ENCODE data around the gene PATJ. TPM values are rescaled to one million over a fixed set of nuclear protein-coding genes. Genes with fewer than 3 reads are reported as not detected.
A peak's percentile ranks its signal among the peaks of the same experiment; 100 is the strongest.

Gene PATJ
- total and polyA plus RNA-seq, 10 donors: 2.3 to 32.2 (median 17.7) TPM

DNA sequence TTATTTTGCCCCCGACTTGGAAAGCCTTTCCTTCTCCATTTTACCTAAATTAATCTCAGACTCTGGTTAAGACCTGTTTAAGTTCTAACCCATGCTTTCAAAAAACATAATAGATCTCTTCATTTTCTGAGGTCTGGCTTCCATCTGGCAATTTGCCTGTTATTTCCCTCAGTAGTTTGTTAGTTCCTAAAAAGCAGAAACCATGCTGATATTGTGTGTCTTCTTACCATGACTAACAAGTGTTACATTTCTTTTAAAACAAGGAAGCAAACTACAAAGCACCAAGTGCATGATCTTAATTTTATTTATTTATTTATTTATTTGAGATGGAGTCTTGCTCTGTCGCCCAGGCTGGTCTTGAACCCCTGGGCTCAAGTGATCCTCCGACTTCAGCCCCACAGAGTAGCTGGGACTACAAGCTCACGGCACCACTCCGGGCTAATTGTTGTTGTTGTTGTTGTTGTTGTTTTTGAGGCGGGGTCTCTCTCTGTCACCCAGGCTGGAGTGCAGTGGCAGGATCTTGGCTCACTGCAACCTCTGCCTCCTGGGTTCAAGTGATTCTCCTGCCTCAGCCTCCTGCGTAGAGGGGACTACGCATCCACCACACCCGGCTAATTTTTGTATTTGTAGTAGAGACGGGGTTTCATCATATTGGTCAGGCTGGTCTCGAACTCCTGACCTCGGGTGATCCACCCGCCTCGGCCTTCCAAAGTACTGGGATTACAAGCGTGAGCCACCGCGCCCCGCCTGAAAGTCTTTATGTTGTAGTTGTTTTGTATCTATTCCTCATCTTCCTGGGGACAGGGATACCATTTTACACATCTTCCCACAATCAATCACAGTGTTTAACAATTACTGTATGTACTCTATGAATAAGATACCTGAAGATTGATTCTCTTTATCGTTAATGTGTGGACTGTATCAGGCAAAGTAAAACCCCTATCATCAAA, 1.3 kb upstream of the PATJ start:
- DNase-seq: no peak
- peaks cover 7 to 32% (median 22%) of the 10 kb centered on the region in 6 donors for H3K4me1 ChIP-seq
- no peaks in the 10 kb centered on the region for H3K36me3 ChIP-seq
- 90 to 95% (median 93%) methylated on average over 19 of the region's 19 CpGs for WGBS, 5 donors
- peaks cover 0 to 13% (median 0%) of the 10 kb centered on the region in 7 donors for H3K27me3 ChIP-seq (replicated peaks in 1 of 7)
- H3K27ac ChIP-seq: peak overlapping the region in 6 of 8 donors; percentile 89 to 94 (median 91)
- intact Hi-C loops (cut with DNase I; ENCODE audit: low total_unique reads): no loop called here
- peak overlapping the region in 3 of 8 donors; percentile 79 to 94 (median 87) for H3K4me3 ChIP-seq
- TF ChIP-seq POLR2AphosphoS5 (IDR thresholded peaks at IDR 0.05) (no peak), POLR2A (IDR thresholded peaks at IDR 0.05) (no peak)
- TF ChIP-seq, protein P1, sequence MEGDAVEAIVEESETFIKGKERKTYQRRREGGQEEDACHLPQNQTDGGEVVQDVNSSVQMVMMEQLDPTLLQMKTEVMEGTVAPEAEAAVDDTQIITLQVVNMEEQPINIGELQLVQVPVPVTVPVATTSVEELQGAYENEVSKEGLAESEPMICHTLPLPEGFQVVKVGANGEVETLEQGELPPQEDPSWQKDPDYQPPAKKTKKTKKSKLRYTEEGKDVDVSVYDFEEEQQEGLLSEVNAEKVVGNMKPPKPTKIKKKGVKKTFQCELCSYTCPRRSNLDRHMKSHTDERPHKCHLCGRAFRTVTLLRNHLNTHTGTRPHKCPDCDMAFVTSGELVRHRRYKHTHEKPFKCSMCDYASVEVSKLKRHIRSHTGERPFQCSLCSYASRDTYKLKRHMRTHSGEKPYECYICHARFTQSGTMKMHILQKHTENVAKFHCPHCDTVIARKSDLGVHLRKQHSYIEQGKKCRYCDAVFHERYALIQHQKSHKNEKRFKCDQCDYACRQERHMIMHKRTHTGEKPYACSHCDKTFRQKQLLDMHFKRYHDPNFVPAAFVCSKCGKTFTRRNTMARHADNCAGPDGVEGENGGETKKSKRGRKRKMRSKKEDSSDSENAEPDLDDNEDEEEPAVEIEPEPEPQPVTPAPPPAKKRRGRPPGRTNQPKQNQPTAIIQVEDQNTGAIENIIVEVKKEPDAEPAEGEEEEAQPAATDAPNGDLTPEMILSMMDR (IDR thresholded peaks at IDR 0.05 in 8 of 11, conservative IDR thresholded peaks at IDR 0.05 in 3 of 11): no peak
- no peaks in the 10 kb centered on the region for H3K9me3 ChIP-seq

DNA sequence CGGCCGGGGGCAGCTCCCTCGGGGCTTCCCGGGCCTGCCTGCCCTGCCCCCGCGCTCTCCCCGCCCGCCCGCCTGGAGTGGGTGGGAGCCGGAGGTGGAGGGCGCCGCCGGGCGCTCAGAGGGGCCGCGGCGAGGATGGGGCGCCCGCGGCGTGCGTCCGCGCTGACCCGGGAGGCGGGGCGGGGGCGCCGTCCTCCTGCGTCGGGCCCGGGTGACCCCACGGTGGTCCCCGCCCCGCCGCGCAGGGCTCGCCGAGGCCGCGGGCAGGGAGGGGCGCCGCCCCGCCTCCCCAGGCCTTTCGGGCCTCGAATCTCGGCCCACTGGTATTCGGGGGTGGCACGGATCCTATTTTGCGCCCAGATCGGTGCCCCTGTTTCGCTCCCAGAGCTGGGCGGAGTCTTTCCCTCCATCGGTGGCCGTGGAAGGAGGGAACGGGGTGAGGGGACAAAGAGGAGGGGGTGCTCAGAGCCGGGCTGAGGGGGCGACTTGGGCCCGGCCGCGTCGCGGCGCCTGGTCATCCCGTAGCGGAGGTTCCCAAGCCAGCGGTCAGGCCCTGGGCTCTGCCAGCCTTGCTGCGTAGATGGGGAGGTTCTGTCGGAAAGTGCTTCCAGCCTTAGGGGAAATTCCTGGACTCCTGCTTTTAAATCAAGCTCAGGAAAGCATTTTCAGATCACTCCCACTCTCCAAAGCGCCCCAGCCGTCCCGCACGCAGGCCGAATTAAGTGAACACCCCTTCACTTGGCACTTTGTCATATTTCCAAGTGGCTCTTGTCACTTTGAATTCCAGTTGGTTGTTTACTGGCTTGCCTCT, 545 bp downstream of the PATJ start:
- TF ChIP-seq POLR2A (IDR thresholded peaks at IDR 0.05) (no peak), POLR2AphosphoS5 (IDR thresholded peaks at IDR 0.05) (peak; percentile 35 to 72 (median 55))
- TF ChIP-seq, protein P1 (IDR thresholded peaks at IDR 0.05 in 8 of 11, conservative IDR thresholded peaks at IDR 0.05 in 3 of 11): no peak
- H3K36me3 ChIP-seq: no peaks in the 10 kb centered on the region
- WGBS, 5 donors: 4 to 15% (median 7%) methylated on average over 16 to 74 of the region's 74 CpGs
- intact Hi-C loops (cut with DNase I; ENCODE audit: low total_unique reads): no loop called here
- peaks cover 0 to 13% (median 0%) of the 10 kb centered on the region in 7 donors for H3K27me3 ChIP-seq (replicated peaks in 1 of 7)
- peak overlapping the region; percentile 84 to 94 (median 91) for H3K27ac ChIP-seq
- no peaks in the 10 kb centered on the region for H3K9me3 ChIP-seq
- peaks cover 7 to 44% (median 22%) of the 10 kb centered on the region in 6 donors for H3K4me1 ChIP-seq
- peak; percentile 83 for DNase-seq
- H3K4me3 ChIP-seq: peak overlapping the region; percentile 71 to 94 (median 86)

GRCh38 chr1:61743431-61743705, 1.1 kb downstream of the PATJ start:
- TF ChIP-seq POLR2AphosphoS5 (IDR thresholded peaks at IDR 0.05) (no peak), POLR2A (IDR thresholded peaks at IDR 0.05) (no peak)
- TF ChIP-seq, protein P1 (IDR thresholded peaks at IDR 0.05 in 8 of 11, conservative IDR thresholded peaks at IDR 0.05 in 3 of 11): no peak
- H3K36me3 ChIP-seq: no peaks in the 10 kb centered on the region
- no peaks in the 10 kb centered on the region for H3K9me3 ChIP-seq
- intact Hi-C loops (cut with DNase I; ENCODE audit: low total_unique reads): no loop called here
- peaks cover 7 to 44% (median 22%) of the 10 kb centered on the region in 6 donors for H3K4me1 ChIP-seq
- H3K4me3 ChIP-seq: peak overlapping the region in 6 of 8 donors; percentile 71 to 94 (median 84)
- WGBS, 5 donors: 62 to 72% (median 69%) methylated on average over 5 of the region's 5 CpGs
- no peak for DNase-seq
- H3K27me3 ChIP-seq (replicated peaks in 1 of 7): peaks cover 0 to 13% (median 0%) of the 10 kb centered on the region in 7 donors
- peak overlapping the region; percentile 84 to 94 (median 91) for H3K27ac ChIP-seq
